ENCODE data around the gene ATAD1.

GRCh38 chr10:87721781-87722180 is 96.2 kb downstream of the ATAD1 start:
- no peak for TF ChIP-seq SUZ12 (IDR thresholded peaks at IDR 0.05; ENCODE audit: extremely low read depth, insufficient read depth, insufficient read length)
- TF ChIP-seq YY1 (IDR thresholded peaks at IDR 0.05; ENCODE audit: insufficient read depth, insufficient read length) = no peak
- TF ChIP-seq ZNF274 (IDR thresholded peaks at IDR 0.05; ENCODE audit: low read depth, low read length) = no peak
